ENCODE results near the gene NALCN. TPM values are rescaled to one million over a fixed set of nuclear protein-coding genes. Genes with fewer than 3 reads are reported as not detected.

Gene NALCN
- total and polyA plus RNA-seq, 4 donors = 0.09 to 0.92 (median 0.18) TPM

DNA sequence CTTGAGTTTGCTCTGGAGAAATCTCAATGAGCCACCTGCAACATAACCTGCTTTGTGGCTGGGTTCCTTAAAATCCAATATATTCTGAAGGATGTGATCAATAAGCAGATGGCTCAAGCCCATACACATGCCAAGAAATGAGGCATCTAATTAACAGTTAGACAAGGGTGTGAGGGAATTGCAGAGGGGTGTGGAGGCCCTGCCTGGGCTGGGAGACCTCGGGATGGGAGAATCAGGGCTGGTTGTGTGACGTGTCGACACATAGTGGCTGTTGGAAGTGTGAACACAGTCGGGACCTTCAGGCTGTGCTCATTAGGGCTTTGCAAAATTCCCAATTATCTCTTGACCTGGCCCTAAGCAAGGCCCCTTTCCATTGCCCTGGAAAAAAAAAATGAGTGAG lies 379.8 kb downstream of the NALCN start:
- no peak for DNase-seq (ENCODE audit: low spot score)
- H3K9ac ChIP-seq (ENCODE audit: low read depth in 1 of 2, low read length in 2 of 2) = no peak overlapping the region
- H3K4me3 ChIP-seq (ENCODE audit: low read depth in 1 of 3, low read length in 3 of 3) = no peak overlapping the region
- TF ChIP-seq NR2F2 (IDR thresholded peaks at IDR 0.05) (no peak), FOXA2 (IDR thresholded peaks at IDR 0.05) (no peak), FOXA1 (IDR thresholded peaks at IDR 0.05) (no peak), GABPA (IDR thresholded peaks at IDR 0.05 in 1 of 2, conservative IDR thresholded peaks at IDR 0.05 in 1 of 2) (no peak), RXRA (IDR thresholded peaks at IDR 0.05) (no peak), EGR1 (IDR thresholded peaks at IDR 0.05; ENCODE audit: low read depth in 2 of 2) (no peak), JUND (IDR thresholded peaks at IDR 0.05) (no peak)
- TF ChIP-seq, protein P1, sequence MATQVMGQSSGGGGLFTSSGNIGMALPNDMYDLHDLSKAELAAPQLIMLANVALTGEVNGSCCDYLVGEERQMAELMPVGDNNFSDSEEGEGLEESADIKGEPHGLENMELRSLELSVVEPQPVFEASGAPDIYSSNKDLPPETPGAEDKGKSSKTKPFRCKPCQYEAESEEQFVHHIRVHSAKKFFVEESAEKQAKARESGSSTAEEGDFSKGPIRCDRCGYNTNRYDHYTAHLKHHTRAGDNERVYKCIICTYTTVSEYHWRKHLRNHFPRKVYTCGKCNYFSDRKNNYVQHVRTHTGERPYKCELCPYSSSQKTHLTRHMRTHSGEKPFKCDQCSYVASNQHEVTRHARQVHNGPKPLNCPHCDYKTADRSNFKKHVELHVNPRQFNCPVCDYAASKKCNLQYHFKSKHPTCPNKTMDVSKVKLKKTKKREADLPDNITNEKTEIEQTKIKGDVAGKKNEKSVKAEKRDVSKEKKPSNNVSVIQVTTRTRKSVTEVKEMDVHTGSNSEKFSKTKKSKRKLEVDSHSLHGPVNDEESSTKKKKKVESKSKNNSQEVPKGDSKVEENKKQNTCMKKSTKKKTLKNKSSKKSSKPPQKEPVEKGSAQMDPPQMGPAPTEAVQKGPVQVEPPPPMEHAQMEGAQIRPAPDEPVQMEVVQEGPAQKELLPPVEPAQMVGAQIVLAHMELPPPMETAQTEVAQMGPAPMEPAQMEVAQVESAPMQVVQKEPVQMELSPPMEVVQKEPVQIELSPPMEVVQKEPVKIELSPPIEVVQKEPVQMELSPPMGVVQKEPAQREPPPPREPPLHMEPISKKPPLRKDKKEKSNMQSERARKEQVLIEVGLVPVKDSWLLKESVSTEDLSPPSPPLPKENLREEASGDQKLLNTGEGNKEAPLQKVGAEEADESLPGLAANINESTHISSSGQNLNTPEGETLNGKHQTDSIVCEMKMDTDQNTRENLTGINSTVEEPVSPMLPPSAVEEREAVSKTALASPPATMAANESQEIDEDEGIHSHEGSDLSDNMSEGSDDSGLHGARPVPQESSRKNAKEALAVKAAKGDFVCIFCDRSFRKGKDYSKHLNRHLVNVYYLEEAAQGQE (IDR thresholded peaks at IDR 0.05) = no peak
- TF ChIP-seq, protein P2, sequence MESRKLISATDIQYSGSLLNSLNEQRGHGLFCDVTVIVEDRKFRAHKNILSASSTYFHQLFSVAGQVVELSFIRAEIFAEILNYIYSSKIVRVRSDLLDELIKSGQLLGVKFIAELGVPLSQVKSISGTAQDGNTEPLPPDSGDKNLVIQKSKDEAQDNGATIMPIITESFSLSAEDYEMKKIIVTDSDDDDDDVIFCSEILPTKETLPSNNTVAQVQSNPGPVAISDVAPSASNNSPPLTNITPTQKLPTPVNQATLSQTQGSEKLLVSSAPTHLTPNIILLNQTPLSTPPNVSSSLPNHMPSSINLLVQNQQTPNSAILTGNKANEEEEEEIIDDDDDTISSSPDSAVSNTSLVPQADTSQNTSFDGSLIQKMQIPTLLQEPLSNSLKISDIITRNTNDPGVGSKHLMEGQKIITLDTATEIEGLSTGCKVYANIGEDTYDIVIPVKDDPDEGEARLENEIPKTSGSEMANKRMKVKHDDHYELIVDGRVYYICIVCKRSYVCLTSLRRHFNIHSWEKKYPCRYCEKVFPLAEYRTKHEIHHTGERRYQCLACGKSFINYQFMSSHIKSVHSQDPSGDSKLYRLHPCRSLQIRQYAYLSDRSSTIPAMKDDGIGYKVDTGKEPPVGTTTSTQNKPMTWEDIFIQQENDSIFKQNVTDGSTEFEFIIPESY (IDR thresholded peaks at IDR 0.05) = no peak
- TF ChIP-seq, protein P3, sequence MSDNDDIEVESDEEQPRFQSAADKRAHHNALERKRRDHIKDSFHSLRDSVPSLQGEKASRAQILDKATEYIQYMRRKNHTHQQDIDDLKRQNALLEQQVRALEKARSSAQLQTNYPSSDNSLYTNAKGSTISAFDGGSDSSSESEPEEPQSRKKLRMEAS (IDR thresholded peaks at IDR 0.05) = no peak
- TF ChIP-seq, protein P4, sequence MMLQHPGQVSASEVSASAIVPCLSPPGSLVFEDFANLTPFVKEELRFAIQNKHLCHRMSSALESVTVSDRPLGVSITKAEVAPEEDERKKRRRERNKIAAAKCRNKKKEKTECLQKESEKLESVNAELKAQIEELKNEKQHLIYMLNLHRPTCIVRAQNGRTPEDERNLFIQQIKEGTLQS (IDR thresholded peaks at IDR 0.05) = no peak
- no peaks in the 10 kb centered on the region for H3K4me1 ChIP-seq (ENCODE audit: control insufficient read depth in 4 of 4, insufficient read depth in 4 of 4, low read length in 3 of 4)
- no peaks in the 10 kb centered on the region for H3K9me3 ChIP-seq (ENCODE audit: control insufficient read depth in 4 of 4, low read length in 3 of 4)
- H3K27ac ChIP-seq (ENCODE audit: low read depth in 1 of 2, low read length in 2 of 2) = no peak overlapping the region
- no peaks in the 10 kb centered on the region for H3K36me3 ChIP-seq (ENCODE audit: control insufficient read depth in 4 of 4, insufficient read depth in 3 of 4, low read depth in 1 of 4, low read length in 3 of 4)
- 73% methylated on average over 4 of the region's 4 CpGs for WGBS
- H3K27me3 ChIP-seq (ENCODE audit: control insufficient read depth in 4 of 4, insufficient read depth in 4 of 4, low read length in 3 of 4) = no peaks in the 10 kb centered on the region

DNA sequence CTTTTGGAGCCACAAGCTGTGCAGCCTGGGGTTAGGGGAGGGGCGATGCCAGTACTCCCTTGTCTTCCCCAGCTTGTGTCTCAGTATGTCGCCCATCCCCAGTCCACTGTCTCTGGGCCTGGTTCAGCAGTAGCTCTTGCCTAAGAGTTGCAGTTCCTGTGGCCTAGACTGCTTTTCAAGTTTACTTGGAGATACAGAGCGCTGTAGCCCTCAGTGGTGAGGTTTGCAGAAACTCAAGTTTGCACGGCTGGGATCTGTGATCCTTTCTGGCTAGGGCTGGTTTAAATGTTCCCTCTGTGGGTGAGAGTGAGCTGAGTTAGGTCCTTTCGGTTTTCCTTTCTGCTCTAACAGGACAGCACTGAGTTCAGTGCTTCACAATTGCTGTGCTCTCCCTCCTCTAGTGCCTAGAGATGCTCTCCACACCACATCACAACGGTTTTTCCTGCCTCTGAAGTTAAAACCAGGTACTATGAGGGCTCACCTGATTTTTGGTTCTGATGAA lies 381.1 kb downstream of the NALCN start:
- H3K4me3 ChIP-seq (ENCODE audit: low read depth in 1 of 3, low read length in 3 of 3) = no peak overlapping the region
- TF ChIP-seq GABPA (IDR thresholded peaks at IDR 0.05 in 1 of 2, conservative IDR thresholded peaks at IDR 0.05 in 1 of 2) (no peak), TAF1 (conservative IDR thresholded peaks at IDR 0.05) (no peak)
- H3K27ac ChIP-seq (ENCODE audit: low read depth in 1 of 2, low read length in 2 of 2) = no peak overlapping the region
- H3K27me3 ChIP-seq (ENCODE audit: control insufficient read depth in 4 of 4, insufficient read depth in 4 of 4, low read length in 3 of 4) = no peaks in the 10 kb centered on the region
- no peaks in the 10 kb centered on the region for H3K36me3 ChIP-seq (ENCODE audit: control insufficient read depth in 4 of 4, insufficient read depth in 3 of 4, low read depth in 1 of 4, low read length in 3 of 4)
- H3K4me1 ChIP-seq (ENCODE audit: control insufficient read depth in 4 of 4, insufficient read depth in 4 of 4, low read length in 3 of 4) = no peaks in the 10 kb centered on the region
- no peak for DNase-seq (ENCODE audit: low spot score)
- WGBS = 86% methylated on average over 6 of the region's 6 CpGs
- no peak overlapping the region for H3K9ac ChIP-seq (ENCODE audit: low read depth in 1 of 2, low read length in 2 of 2)
- H3K9me3 ChIP-seq (ENCODE audit: control insufficient read depth in 4 of 4, low read length in 3 of 4) = no peaks in the 10 kb centered on the region

All from liver (tissue), 9 donors.